GM21367 (cell line): ENCODE data around the gene CFLAR.
"Not testable (repeated sequence)": the region's sequence is repeated elsewhere in the genome, so short reads cannot be mapped to it uniquely, and the experiment has no call there.

Experiments
- ATAC-seq: cut with Tn5 transposase; IDR thresholded peaks from one replicate; pipeline ENCODE4 v1.9.1; 2021; ENCODE audit not compliant: unreplicated experiment

The CFLAR gene

GRCh38 chr2:201144101-201145051 lies 28.4 kb downstream of the CFLAR start:
- no peak for ATAC-seq

- ATAC-seq, result no peak
Observed at GRCh38 chr2:201148434-201148990, 32.5 kb downstream of the CFLAR start.

- ATAC-seq, result no peak
Observed at GRCh38 chr2:201149064-201149820, 33.3 kb downstream of the CFLAR start.

GRCh38 chr2:201149821-201150165 lies 33.8 kb downstream of the CFLAR start:
- ATAC-seq, result not testable (repeated sequence)

- no peak for ATAC-seq
Observed at GRCh38 chr2:201150454-201151020, 34.6 kb downstream of the CFLAR start.

- no peak for ATAC-seq
Observed at GRCh38 chr2:201151127-201151981, 35.4 kb downstream of the CFLAR start.

GRCh38 chr2:201152517-201152916 lies 36.6 kb downstream of the CFLAR start:
- ATAC-seq, result no peak

- no peak for ATAC-seq
Observed at GRCh38 chr2:201152999-201153815, 37.2 kb downstream of the CFLAR start.

GRCh38 chr2:201154615-201155399 lies 38.8 kb downstream of the CFLAR start:
- no peak for ATAC-seq

- ATAC-seq, result no peak
Observed at GRCh38 chr2:201156036-201156435, 40.1 kb downstream of the CFLAR start.

- ATAC-seq, result no peak
Observed at GRCh38 chr2:201156640-201157039, 40.7 kb downstream of the CFLAR start.

- ATAC-seq, result no peak
Observed at GRCh38 chr2:201157694-201158093, 41.7 kb downstream of the CFLAR start.

- peak; percentile 95 for ATAC-seq
Observed at GRCh38 chr2:201158111-201158929, 42.4 kb downstream of the CFLAR start.

- ATAC-seq, result no peak
Observed at GRCh38 chr2:201164166-201164565, 48.2 kb downstream of the CFLAR start.

- no peak for ATAC-seq
Observed at GRCh38 chr2:201167546-201167945, 51.6 kb downstream of the CFLAR start.

- ATAC-seq, result not testable (repeated sequence)
Observed at GRCh38 chr2:201168496-201168895, 52.5 kb downstream of the CFLAR start.

GRCh38 chr2:201171259-201171814 lies 55.4 kb downstream of the CFLAR start:
- ATAC-seq, result no peak

GRCh38 chr2:201172279-201172678 lies 56.3 kb downstream of the CFLAR start:
- no peak for ATAC-seq
